H9 (cell line): ENCODE results near the gene MS4A4A. TPM values are rescaled to one million over a fixed set of nuclear protein-coding genes. Genes with fewer than 3 reads are reported as not detected.

Experiments used
- DNase-seq: peaks from one replicate; pipeline ENCODE4 v3.0.0-alpha.2; 2017
- H2AFZ ChIP-seq: one replicate; pipeline ENCODE4 v1.6.1; 2013; ENCODE audit warnings: mild to moderate bottlenecking, low read length, control low read depth, moderate library complexity
- H2AK5ac ChIP-seq: 2 replicates; pipeline ENCODE4 v1.6.1; 2013; ENCODE audit warnings: low read length, control low read depth, mixed read lengths; ENCODE audit not compliant: insufficient read length
- H2BK120ac ChIP-seq: one replicate; pipeline ENCODE4 v1.6.1; 2013; ENCODE audit warnings: low read depth, mild to moderate bottlenecking, low read length, control low read depth, inconsistent platforms; ENCODE audit not compliant: poor library complexity, severe bottlenecking
- H2BK12ac ChIP-seq: 2 replicates; pipeline ENCODE4 v1.6.1; 2013; ENCODE audit warnings: low read length, control low read depth, mixed read lengths, low read depth; ENCODE audit not compliant: insufficient read length
- H2BK15ac ChIP-seq: 2 replicates; pipeline ENCODE4 v1.6.1; 2013; ENCODE audit warnings: low read depth, low read length, control low read depth
- H2BK20ac ChIP-seq: one replicate; pipeline ENCODE4 v1.6.1; 2013; ENCODE audit warnings: low read depth, mild to moderate bottlenecking, low read length, control low read depth, inconsistent platforms; ENCODE audit not compliant: poor library complexity, severe bottlenecking
- H2BK5ac ChIP-seq: 2 replicates; pipeline ENCODE4 v1.6.1; 2013; ENCODE audit warnings: low read length, control low read depth, mixed read lengths; ENCODE audit not compliant: insufficient read length
- H3K14ac ChIP-seq: 2 replicates; pipeline ENCODE4 v1.6.1; 2013; ENCODE audit warnings: low read length, control low read depth; ENCODE audit not compliant: insufficient read depth
- H3K18ac ChIP-seq: 2 replicates; pipeline ENCODE4 v1.6.1; 2013; ENCODE audit warnings: low read depth, mild to moderate bottlenecking, mixed read lengths, low read length, control low read depth; ENCODE audit not compliant: insufficient read length
- H3K23ac ChIP-seq: 2 replicates; pipeline ENCODE4 v1.6.1; 2013; ENCODE audit warnings: low read length, control low read depth, mixed read lengths, low read depth; ENCODE audit not compliant: insufficient read length
- H3K23me2 ChIP-seq: 2 replicates; pipeline ENCODE4 v1.6.1; 2013; ENCODE audit warnings: low read depth, mild to moderate bottlenecking, mixed read lengths, low read length, control low read depth; ENCODE audit not compliant: insufficient read length, poor library complexity, severe bottlenecking
- H3K27ac ChIP-seq: 2 replicates; pipeline ENCODE4 v1.5.1; 2013; ENCODE audit warnings: low read length, control low read depth, mixed read lengths, low read depth; ENCODE audit not compliant: insufficient read length
- H3K27me3 ChIP-seq: 2 replicates; pipeline ENCODE4 v1.6.1; 2013; ENCODE audit warnings: low read length, control low read depth, inconsistent platforms; ENCODE audit not compliant: insufficient read depth
- H3K4ac ChIP-seq: 2 replicates; pipeline ENCODE4 v1.6.1; 2013; ENCODE audit warnings: low read depth, mild to moderate bottlenecking, control low read depth, inconsistent platforms, low read length, moderate library complexity
- H3K4me1 ChIP-seq: 2 replicates; pipeline ENCODE4 v1.6.1; 2013; ENCODE audit warnings: low read length, control low read depth, inconsistent platforms; ENCODE audit not compliant: insufficient read depth
- H3K4me2 ChIP-seq: 2 replicates; pipeline ENCODE4 v1.6.1; 2013; ENCODE audit warnings: low read length, control low read depth, mixed read lengths; ENCODE audit not compliant: insufficient read length, insufficient read depth
- H3K56ac ChIP-seq: 2 replicates; pipeline ENCODE4 v1.6.1; 2013; ENCODE audit warnings: low read depth, mild to moderate bottlenecking, mixed read lengths, low read length, control low read depth; ENCODE audit not compliant: insufficient read length
- H3K79me1 ChIP-seq: 2 replicates; pipeline ENCODE4 v1.6.1; 2013; ENCODE audit warnings: low read depth, mild to moderate bottlenecking, moderate library complexity, low read length, control low read depth, inconsistent platforms; ENCODE audit not compliant: insufficient read depth, poor library complexity, severe bottlenecking
- H3K79me2 ChIP-seq: 2 replicates; pipeline ENCODE4 v1.6.1; 2013; ENCODE audit warnings: low read length, control low read depth, inconsistent platforms; ENCODE audit not compliant: insufficient read depth
- H3K9ac ChIP-seq: 2 replicates; pipeline ENCODE4 v1.6.1; 2013; ENCODE audit warnings: low read length, control low read depth, mixed read lengths; ENCODE audit not compliant: insufficient read length; ENCODE audit errors: extremely low read depth
- H3K9me3 ChIP-seq: one replicate; pipeline ENCODE4 v1.6.1; 2013; ENCODE audit warnings: low read depth, low read length, inconsistent platforms; ENCODE audit not compliant: control insufficient read depth
- H3T11ph ChIP-seq: one replicate; pipeline ENCODE4 v1.6.1; 2013; ENCODE audit warnings: mild to moderate bottlenecking, low read length, control low read depth, inconsistent platforms
- H4K20me1 ChIP-seq: one replicate; pipeline ENCODE4 v1.6.1; 2013; ENCODE audit not compliant: control insufficient read depth, insufficient read length, insufficient read depth
- H4K5ac ChIP-seq: 2 replicates; pipeline ENCODE4 v1.6.1; 2013; ENCODE audit warnings: low read depth, mild to moderate bottlenecking, mixed read lengths, low read length, control low read depth; ENCODE audit not compliant: insufficient read length
- H4K8ac ChIP-seq: replicated peaks from 2 replicates; pipeline ENCODE4 v1.6.1; 2013; ENCODE audit warnings: low read length, control low read depth, mixed read lengths, low read depth; ENCODE audit not compliant: insufficient read length
- H4K91ac ChIP-seq: 2 replicates; pipeline ENCODE4 v1.6.1; 2013; ENCODE audit warnings: low read depth, mild to moderate bottlenecking, moderate library complexity, mixed read lengths, low read length, control low read depth; ENCODE audit not compliant: insufficient read length
- H3K27ac Mint-ChIP-seq, 3 experiments: 2 replicates in 2 of 3; 3 replicates in 1 of 3; pipeline ENCODE4 v1.8.0; 2020 to 2021; ENCODE audit warnings: mixed read lengths in 3 of 3, mild to moderate bottlenecking in 1 of 3, moderate library complexity in 1 of 3
- H3K27me3 Mint-ChIP-seq: 2 replicates; pipeline ENCODE4 v1.8.0; 2021; ENCODE audit warnings: low read depth, mild to moderate bottlenecking, moderate library complexity, mixed read lengths
- H3K36me3 Mint-ChIP-seq, 3 experiments: 2 replicates in 2 of 3; 3 replicates in 1 of 3; pipeline ENCODE4 v1.8.0; 2020 to 2021; ENCODE audit warnings: low read depth in 3 of 3, mixed read lengths in 3 of 3; ENCODE audit not compliant: insufficient read depth in 1 of 3
- H3K4me1 Mint-ChIP-seq, 2 experiments: 2 replicates each; pipeline ENCODE4 v1.8.0; 2020; ENCODE audit warnings: mixed read lengths in 2 of 2
- H3K4me3 Mint-ChIP-seq, 2 experiments: 2 replicates in 1 of 2; 3 replicates in 1 of 2; pipeline ENCODE4 v1.8.0; 2020 to 2021; ENCODE audit warnings: mild to moderate bottlenecking in 2 of 2, mixed read lengths in 2 of 2, moderate library complexity in 1 of 2
- H3K9me3 Mint-ChIP-seq, 2 experiments: 2 replicates in 1 of 2; 3 replicates in 1 of 2; pipeline ENCODE4 v1.8.0; 2020; ENCODE audit warnings: mild to moderate bottlenecking in 2 of 2, mixed read lengths in 2 of 2, moderate library complexity in 1 of 2
- CTCF ChIP-seq: fragments of 200-600 bp; sonication (generic); conservative IDR thresholded peaks from 3 replicates; pipeline ENCODE4 v1.8.0; 2021; ENCODE audit warnings: antibody characterized with exemption, mild to moderate bottlenecking
- WGBS: extraction: QIAGEN DNeasy Blood & Tissue Kit; methylation state at CpG from one replicate; pipeline ENCODE4 v1.1.7; 2013; ENCODE audit warnings: missing lambda C conversion rate, low lambda C conversion rate, mixed read lengths; ENCODE audit not compliant: insufficient read length; ENCODE audit errors: extremely low coverage; 5-methylcytosine and 5-hydroxymethylcytosine counted together
- long read RNA-seq: library from polyadenylated mRNA; unstranded; transcript quantifications from one replicate; pipeline ENCODE4 v2.0.0, GENCODE V29; 2020
- total RNA-seq: library from RNA; stranded (reverse); gene quantifications from 2 replicates; pipeline ENCODE4 v1.2.1, GENCODE V29; 2021

Gene MS4A4A
- not detected in 2 replicates for total RNA-seq
- long read RNA-seq, result 0 reads

- H3K9ac ChIP-seq, result no peak within 1 kb of the TSS
- no peaks in the 10 kb centered on the region for H3K9me3 ChIP-seq
- H2BK15ac ChIP-seq, result no peak within 1 kb of the TSS
- no peaks in the 10 kb centered on the region for H4K20me1 ChIP-seq
- no peaks in the 10 kb centered on the region for H3K27me3 ChIP-seq
- H2BK120ac ChIP-seq, result no peak within 1 kb of the TSS
- no peak within 1 kb of the TSS for H4K91ac ChIP-seq
- H4K5ac ChIP-seq, result no peak within 1 kb of the TSS
- H3K23ac ChIP-seq, result no peak within 1 kb of the TSS
- H2AFZ ChIP-seq, result no peak within 1 kb of the TSS
- Mint-ChIP-seq H3K9me3 (peaks cover 0 to under 1% of the 10 kb centered on the region in 2 experiments; a peak in 2 of 5 replicates), H3K27ac (no peak within 1 kb of the TSS), H3K4me3 (no peak within 1 kb of the TSS), H3K36me3 (peaks cover 0 to 4% (median 2%) of the 10 kb centered on the region in 3 experiments; a peak in 5 of 7 replicates), H3K27me3 (no peaks in the 10 kb centered on the region; the same call in 1 of the 2 replicates), H3K4me1 (peaks cover 22 to 29% of the 10 kb centered on the region in 2 experiments)
- no peak within 1 kb of the TSS for H3K14ac ChIP-seq
- no peak within 1 kb of the TSS for H2BK20ac ChIP-seq
- DNase-seq, result no peak
- no peak within 1 kb of the TSS for H4K8ac ChIP-seq
- TF ChIP-seq CTCF, result no peak
- H2BK12ac ChIP-seq, result no peak within 1 kb of the TSS
- no peaks in the 10 kb centered on the region for H3K79me1 ChIP-seq
- no CpG with 5 or more reads among the region's 3 CpGs for WGBS
- H3K27ac ChIP-seq, result no peak within 1 kb of the TSS
- no peak within 1 kb of the TSS for H2AK5ac ChIP-seq
- no peaks in the 10 kb centered on the region for H3K79me2 ChIP-seq
- H3K56ac ChIP-seq, result no peak within 1 kb of the TSS
- H3K23me2 ChIP-seq, result no peaks in the 10 kb centered on the region
- no peak within 1 kb of the TSS for H3K18ac ChIP-seq
- no peak within 1 kb of the TSS for H3T11ph ChIP-seq
- H3K4me1 ChIP-seq, result peaks cover 2% of the 10 kb centered on the region; the same call in 1 of the 2 replicates
- H3K4me2 ChIP-seq, result no peak within 1 kb of the TSS
- H2BK5ac ChIP-seq, result no peak within 1 kb of the TSS
- H3K4ac ChIP-seq, result no peak within 1 kb of the TSS
Observed at GRCh38 chr11:60280412-60280811, at the start of gene MS4A4A. Gene MS4A4A (plus strand): TSS chr11:60280666. CDS start chr11:60280676, 10 bp downstream.
